H1 (cell line): ENCODE results near the gene FIS1. TPM values are rescaled to one million over a fixed set of nuclear protein-coding genes. Genes with fewer than 3 reads are reported as not detected.

ENCODE experiments used
- CTCF ChIA-PET: fragments of 300-600 bp; sonication (Branson Sonifier 250); formaldehyde crosslinking; loops from one replicate; lab custom pipeline; 2021; ENCODE audit not compliant: partially characterized antibody; lab: Charles Lee
- POLR2A ChIA-PET: fragments of 300-600 bp; sonication (Branson Sonifier 250); formaldehyde crosslinking; loops from one replicate; lab custom pipeline; 2021; ENCODE audit warnings: inconsistent platforms; ENCODE audit not compliant: partially characterized antibody; lab: Charles Lee
- DNase-seq, 2 experiments: peaks; one replicate each; pipeline versions ENCODE4 v3.0.0 to v3.0.0-alpha.2; 2010 to 2022; ENCODE audit warnings: low spot score in 2 of 2, low read depth in 1 of 2, mixed read lengths in 1 of 2
- FAIRE-seq: peaks from 2 replicates; lab custom pipeline; 2011; peaks lifted over from hg19 to GRCh38; lab: Jason Lieb, UNC
- H2AFZ ChIP-seq: 2 replicates; pipeline ENCODE4 v1.8.1; 2012; ENCODE audit warnings: low read length, inconsistent platforms
- H2AK5ac ChIP-seq: 2 replicates; pipeline ENCODE4 v1.6.1; 2013; ENCODE audit warnings: low read depth, low read length
- H2BK120ac ChIP-seq: replicated peaks from 2 replicates; pipeline ENCODE3; 2013; ENCODE audit warnings: low read depth, low read length, inconsistent platforms
- H2BK12ac ChIP-seq: 2 replicates; pipeline ENCODE4 v1.6.1; 2013; ENCODE audit warnings: low read depth, low read length
- H2BK15ac ChIP-seq: 2 replicates; pipeline ENCODE4 v1.6.1; 2013; ENCODE audit warnings: low read length
- H2BK20ac ChIP-seq: 2 replicates; pipeline ENCODE4 v1.6.1; 2013; ENCODE audit warnings: low read length
- H2BK5ac ChIP-seq: 2 replicates; pipeline ENCODE4 v1.6.1; 2013; ENCODE audit warnings: low read depth, low read length
- H3K14ac ChIP-seq: 2 replicates; pipeline ENCODE4 v1.6.1; 2013; ENCODE audit warnings: inconsistent platforms; ENCODE audit not compliant: insufficient read length
- H3K18ac ChIP-seq: 2 replicates; pipeline ENCODE4 v1.6.1; 2013; ENCODE audit warnings: low read length; ENCODE audit errors: extremely low read depth
- H3K23ac ChIP-seq: 2 replicates; pipeline ENCODE4 v1.6.1; 2013; ENCODE audit warnings: inconsistent platforms; ENCODE audit not compliant: insufficient read length
- H3K23me2 ChIP-seq: 2 replicates; pipeline ENCODE4 v1.6.1; 2013; ENCODE audit warnings: low read depth, low read length
- H3K27ac ChIP-seq: 2 replicates; pipeline ENCODE4 v1.6.1; 2011; ENCODE audit warnings: low read depth, low read length, inconsistent platforms
- H3K27me3 ChIP-seq, 4 experiments: replicated peaks in 1 of 4; 1 replicate in 1 of 4; 2 replicates in 3 of 4; pipeline versions ENCODE4 v1.6.1 to v1.8.1; 2011 to 2013; ENCODE audit warnings: low read length in 3 of 4, mild to moderate bottlenecking in 3 of 4, inconsistent platforms in 2 of 4, mixed read lengths in 2 of 4, moderate library complexity in 1 of 4; ENCODE audit not compliant: control insufficient read depth in 3 of 4, insufficient read depth in 3 of 4; ENCODE audit errors: extremely low read depth in 1 of 4
- H3K36me3 ChIP-seq, 4 experiments: 2 replicates each; pipeline versions ENCODE4 v1.6.1 to v1.8.1; 2011 to 2013; ENCODE audit warnings: mild to moderate bottlenecking in 4 of 4, low read length in 3 of 4, moderate library complexity in 2 of 4, control low read depth in 1 of 4, inconsistent platforms in 1 of 4; ENCODE audit not compliant: insufficient read depth in 4 of 4, control insufficient read depth in 2 of 4
- H3K4ac ChIP-seq: replicated peaks from 2 replicates; pipeline ENCODE3; 2013; ENCODE audit warnings: low read length, low read depth, mixed read lengths, inconsistent platforms; ENCODE audit not compliant: insufficient read length
- H3K4me1 ChIP-seq, 4 experiments: replicated peaks in 1 of 4; 1 replicate in 1 of 4; 2 replicates in 3 of 4; pipeline versions ENCODE4 v1.6.1 to v1.8.1; 2011 to 2013; ENCODE audit warnings: low read length in 3 of 4, inconsistent platforms in 2 of 4, mixed read lengths in 1 of 4; ENCODE audit not compliant: insufficient read depth in 4 of 4, control insufficient read depth in 3 of 4
- H3K4me2 ChIP-seq, 2 experiments: 2 replicates each; pipeline versions ENCODE4 v1.6.1 to v1.8.1; 2011 to 2013; ENCODE audit warnings: low read depth in 2 of 2, low read length in 2 of 2, control low read depth in 1 of 2, inconsistent platforms in 1 of 2, mild to moderate bottlenecking in 1 of 2; ENCODE audit not compliant: insufficient read depth in 1 of 2
- H3K4me3 ChIP-seq, 4 experiments: fragments of 200-600, 300-600 bp in 1 of 4; sonication (generic), shearing (Covaris generic), sonication (Bioruptor Twin) in 1 of 4; 2 replicates each; pipeline versions ENCODE4 v1.5.1 to v1.8.1; 2011 to 2016; ENCODE audit warnings: low read length in 4 of 4, low read depth in 3 of 4, control low read depth in 2 of 4, inconsistent platforms in 2 of 4, mild to moderate bottlenecking in 2 of 4, mixed read lengths in 1 of 4, moderate library complexity in 1 of 4; ENCODE audit not compliant: insufficient read depth in 2 of 4; ENCODE audit errors: extremely low read depth in 1 of 4
- H3K56ac ChIP-seq: replicated peaks from 2 replicates; pipeline ENCODE3; 2013; ENCODE audit warnings: low read depth, mild to moderate bottlenecking, mixed read lengths, low read length, inconsistent platforms; ENCODE audit not compliant: insufficient read length
- H3K79me1 ChIP-seq: 2 replicates; pipeline ENCODE4 v1.6.1; 2013; ENCODE audit warnings: low read depth, low read length, control low read depth
- H3K79me2 ChIP-seq, 2 experiments: 2 replicates each; pipeline versions ENCODE4 v1.6.1 to v1.8.1; 2012 to 2013; ENCODE audit warnings: low read length in 2 of 2, mild to moderate bottlenecking in 2 of 2, inconsistent platforms in 1 of 2; ENCODE audit not compliant: insufficient read depth in 2 of 2, control insufficient read depth in 1 of 2
- H3K9ac ChIP-seq, 4 experiments: replicated peaks in 1 of 4; 1 replicate in 1 of 4; 2 replicates in 3 of 4; pipeline versions ENCODE4 v1.6.1 to v1.8.1; 2011 to 2013; ENCODE audit warnings: low read depth in 3 of 4, low read length in 3 of 4, control low read depth in 2 of 4, mild to moderate bottlenecking in 2 of 4, moderate library complexity in 2 of 4, inconsistent platforms in 1 of 4; ENCODE audit errors: extremely low read depth in 1 of 4
- H3K9me3 ChIP-seq, 2 experiments: 2 replicates each; pipeline versions ENCODE4 v1.6.1 to v1.8.1; 2012 to 2013; ENCODE audit warnings: mild to moderate bottlenecking in 2 of 2, moderate library complexity in 2 of 2, control low read depth in 1 of 2, inconsistent platforms in 1 of 2, low read depth in 1 of 2, low read length in 1 of 2, mixed read lengths in 1 of 2; ENCODE audit not compliant: insufficient read depth in 2 of 2
- H4K20me1 ChIP-seq, 2 experiments: replicated peaks in 1 of 2; 2 replicates each; pipeline versions ENCODE3 to v1.8.1; 2011 to 2013; ENCODE audit warnings: inconsistent platforms in 2 of 2, low read length in 2 of 2, mild to moderate bottlenecking in 1 of 2; ENCODE audit not compliant: insufficient read depth in 2 of 2, control insufficient read depth in 1 of 2
- H4K5ac ChIP-seq: 2 replicates; pipeline ENCODE4 v1.6.1; 2013; ENCODE audit warnings: low read length, low read depth, mixed read lengths, inconsistent platforms; ENCODE audit not compliant: insufficient read length
- H4K8ac ChIP-seq: 2 replicates; pipeline ENCODE4 v1.8.0; 2013; ENCODE audit warnings: mild to moderate bottlenecking, moderate library complexity, low read length, inconsistent platforms; ENCODE audit not compliant: insufficient read depth; ENCODE audit errors: extremely low read depth
- H4K91ac ChIP-seq: replicated peaks from 2 replicates; pipeline ENCODE3; 2013; ENCODE audit warnings: low read length, mixed read lengths, inconsistent platforms; ENCODE audit not compliant: insufficient read length
- BACH1 ChIP-seq: IDR thresholded peaks from 2 replicates; pipeline ENCODE4 v1.6.1; 2012; ENCODE audit warnings: low read length, improper control_type of control experiment
- BCL11A ChIP-seq, 2 experiments: IDR thresholded peaks; one replicate each; pipeline ENCODE4 v1.6.1; 2011; ENCODE audit warnings: low read depth in 2 of 2, low read length in 2 of 2, mild to moderate bottlenecking in 2 of 2
- EP300 ChIP-seq, 2 experiments: IDR thresholded peaks; 1 replicate in 1 of 2; 2 replicates in 1 of 2; pipeline ENCODE4 v1.6.1; 2011 to 2012; ENCODE audit warnings: low read depth in 2 of 2, low read length in 2 of 2, mild to moderate bottlenecking in 2 of 2, borderline replicate concordance in 1 of 2, inconsistent platforms in 1 of 2, moderate library complexity in 1 of 2
- EZH2 ChIP-seq: fragments of 200-600 bp; sonication (generic); IDR thresholded peaks from 2 replicates; pipeline ENCODE4 v1.7.1; 2012; ENCODE audit warnings: low read depth, mild to moderate bottlenecking, moderate library complexity, low read length, inconsistent platforms; ENCODE audit not compliant: severe bottlenecking
- JUN ChIP-seq: IDR thresholded peaks from 2 replicates; pipeline ENCODE4 v1.6.1; 2011; ENCODE audit warnings: low read depth, mild to moderate bottlenecking, improper control_type of control experiment, low read length
- SIRT6 ChIP-seq: IDR thresholded peaks from one replicate; pipeline ENCODE4 v1.7.1; 2012; ENCODE audit warnings: low read length, inconsistent platforms
- SUZ12 ChIP-seq: fragments of 200-600 bp; sonication (generic); IDR thresholded peaks from 2 replicates; pipeline ENCODE4 v1.6.1; 2012; ENCODE audit warnings: mild to moderate bottlenecking, inconsistent platforms, low read length, moderate library complexity, mixed read lengths
- TEAD4 ChIP-seq: IDR thresholded peaks from 2 replicates; pipeline ENCODE4 v1.6.1; 2012; ENCODE audit warnings: low read depth, low read length, inconsistent platforms, mixed read lengths
- WGBS, 2 experiments: shearing (Covaris generic) in 1 of 2; methylation state at CpG; one replicate each; pipeline versions ENCODE4 v1.1.6 to v1.1.7; 2013 to 2015; ENCODE audit warnings: low lambda C conversion rate in 2 of 2, mixed read lengths in 2 of 2, inconsistent platforms in 1 of 2, low coverage in 1 of 2, missing lambda C conversion rate in 1 of 2; ENCODE audit not compliant: insufficient replicate concordance in 2 of 2, insufficient coverage in 1 of 2, insufficient read length in 1 of 2; ENCODE audit errors: extremely low coverage in 1 of 2, missing lambda C conversion rate in 1 of 2; 5-methylcytosine and 5-hydroxymethylcytosine counted together
- polyA plus RNA-seq, 7 experiments: library from polyadenylated mRNA; depleted of rRNA in 3 of 7; stranded (reverse) in 5 of 7; unstranded in 2 of 7; fragments of >200 nt in 5 of 7; fragments of 200-250 nt in 2 of 7; gene quantifications; 1 replicate in 5 of 7; 2 replicates in 1 of 7; 4 replicates in 1 of 7; pipeline versions ENCODE4 v1.2.1 to v1.2.3, GENCODE V29; 2011 to 2013; ENCODE audit warnings: missing spikeins in 2 of 7, mixed read lengths in 2 of 7
- total RNA-seq: library from RNA; stranded (reverse); fragmentation: NEBNext Ultra II Directional; extraction: Animal tissue kit (Norgen Biotek cat#: 25700); gene quantifications from 2 replicates; pipeline ENCODE4 v1.2.1, GENCODE V29; 2021

FIS1 gene
- total and polyA plus RNA-seq, 2 of the 8 experiments (the other 6 are each of a cell fraction or from before 2014, with no cell fraction given), result 128 to 195 TPM

DNA sequence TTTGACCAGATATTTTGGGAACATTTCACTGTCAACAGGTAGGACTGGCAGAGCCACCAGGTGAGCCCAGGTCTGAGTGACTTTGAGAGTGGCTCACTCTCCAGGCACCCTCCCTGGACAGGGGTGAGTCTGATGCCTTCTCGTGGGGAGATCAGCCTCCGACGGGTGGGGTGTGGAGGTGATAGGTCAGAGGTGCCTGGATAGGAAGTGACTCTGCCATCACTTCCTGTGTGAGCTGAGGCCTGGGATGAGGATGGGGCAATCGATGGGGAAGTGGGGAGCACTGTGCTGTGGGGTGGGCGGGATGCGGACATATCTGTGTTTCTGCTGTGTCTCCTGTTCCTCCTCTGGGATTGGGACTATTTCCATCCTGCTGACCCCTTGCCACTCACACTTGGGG lies 42.2 kb upstream of the FIS1 start:
- peak overlapping the region in 1 of 2 experiments; percentile 34; a peak in 1 of 4 replicates for H3K4me2 ChIP-seq
- H3K27ac ChIP-seq, result no peak overlapping the region
- ChIA-PET CTCF (no interaction called here), POLR2A (no interaction called here)
- H2BK12ac ChIP-seq, result no peak overlapping the region
- no peak overlapping the region for H2AFZ ChIP-seq
- H3K9ac ChIP-seq, result no peak overlapping the region
- no peak overlapping the region for H3K23ac ChIP-seq
- no peak overlapping the region for H3K14ac ChIP-seq
- H4K8ac ChIP-seq, result no peak overlapping the region
- peaks cover 0 to 8% (median 5%) of the 10 kb centered on the region in 4 experiments; a peak in 4 of 8 replicates for H3K36me3 ChIP-seq
- H4K91ac ChIP-seq, result no peak overlapping the region
- H4K20me1 ChIP-seq, result peaks cover 0 to 3% of the 10 kb centered on the region in 2 experiments
- no peak overlapping the region for H3K56ac ChIP-seq
- H2AK5ac ChIP-seq, result no peak overlapping the region
- FAIRE-seq, result no peak
- H2BK20ac ChIP-seq, result no peak overlapping the region
- peaks cover 0 to 19% of the 10 kb centered on the region in 2 experiments; a peak in 2 of 4 replicates for H3K79me2 ChIP-seq
- H3K4me1 ChIP-seq, result peaks cover 0 to 21% (median 8%) of the 10 kb centered on the region in 4 experiments; a peak in 6 of 7 replicates
- no peak for DNase-seq
- 87% methylated on average over 6 of the region's 6 CpGs; no CpG with 5 or more reads in 1 of the 2 experiments for WGBS, 2 experiments
- H2BK15ac ChIP-seq, result no peak overlapping the region
- no peak overlapping the region for H3K4me3 ChIP-seq
- no peaks in the 10 kb centered on the region for H3K9me3 ChIP-seq
- no peak overlapping the region for H2BK120ac ChIP-seq
- peak overlapping the region; percentile 56; the same call in 1 of the 2 replicates for H2BK5ac ChIP-seq
- peaks cover 4% of the 10 kb centered on the region; the same call in 1 of the 2 replicates for H3K23me2 ChIP-seq
- H3K18ac ChIP-seq, result no peak overlapping the region
- no peaks in the 10 kb centered on the region for H3K27me3 ChIP-seq
- peaks cover 5% of the 10 kb centered on the region; the same call in 1 of the 2 replicates for H3K79me1 ChIP-seq
- H3K4ac ChIP-seq, result no peak overlapping the region
- H4K5ac ChIP-seq, result no peak overlapping the region
- TF ChIP-seq SUZ12 (no peak), SIRT6 (no peak), BACH1 (no peak), BCL11A (IDR thresholded peaks at IDR 0.05; ENCODE audit: low read depth in 2 of 2, low read length in 2 of 2) (no peak), TEAD4 (no peak), EP300 (IDR thresholded peaks at IDR 0.05; ENCODE audit: borderline replicate concordance in 1 of 2, low read depth in 2 of 2, low read length in 2 of 2) (no peak), EZH2 (no peak), JUN (no peak)
